ENCODE results near the gene JARID2. TPM values are rescaled to one million over a fixed set of nuclear protein-coding genes. Genes with fewer than 3 reads are reported as not detected.

Gene JARID2
- total RNA-seq, 1 experiment from 2014 or later: 23.6 TPM

GRCh38 chr6:15326067-15326614, 80.3 kb downstream of the JARID2 start:
- ATAC-seq (no peak), DNase-seq (ENCODE audit: low read depth, low spot score) (no peak)
- Histone ChIP-seq H3K9me3 (ENCODE audit: control insufficient read depth in 1 of 2, insufficient read depth in 1 of 2, low read depth in 1 of 2, low read length in 2 of 2) (no peaks in the 10 kb centered on the region), H3K4me1 (ENCODE audit: control insufficient read depth in 1 of 2, insufficient read depth in 2 of 2, low read length in 2 of 2) (peaks cover 19 to 54% of the 10 kb centered on the region in 2 experiments), H3K4me2 (ENCODE audit: low read length) (no peak overlapping the region), H3K27me3 (ENCODE audit: insufficient read depth, low read length) (no peaks in the 10 kb centered on the region), H3K27ac (ENCODE audit: low read depth, low read length) (no peak overlapping the region), H3K9me2 (ENCODE audit: insufficient read depth) (no peaks in the 10 kb centered on the region), H3K79me2 (ENCODE audit: insufficient read depth, low read length) (peaks cover 85% of the 10 kb centered on the region), H3K36me3 (ENCODE audit: control insufficient read depth in 1 of 2, insufficient read depth in 2 of 2, low read length in 2 of 2) (no peaks in the 10 kb centered on the region), H3K4me3 (replicated peaks in 1 of 2; ENCODE audit: low read depth in 1 of 2, low read length in 2 of 2) (no peak overlapping the region), H4K20me1 (ENCODE audit: insufficient read depth) (no peaks in the 10 kb centered on the region), H2AFZ (ENCODE audit: low read depth, low read length, poor library complexity, severe bottlenecking) (no peak overlapping the region), H3K9ac (ENCODE audit: low read length) (no peak overlapping the region)
- ChIA-PET CTCF (no interaction called here), RAD21 (ENCODE audit: low non-redundant PET in 1 of 2, low total read pairs in 2 of 2, uncharacterized antibody in 2 of 2, unreplicated experiment in 2 of 2) (no interaction called here), POLR2A (no interaction called here)
- BruUV-seq (replicated peaks): no TSS peak
- TF ChIP-seq POLR2A (IDR thresholded peaks at IDR 0.05; ENCODE audit: borderline replicate concordance, extremely low read depth, insufficient read depth, insufficient read length): no peak
- TF ChIP-seq CTCF (IDR thresholded peaks at IDR 0.05 in 2 of 3, conservative IDR thresholded peaks at IDR 0.05 in 1 of 3; ENCODE audit: borderline replicate concordance in 1 of 3, insufficient read depth in 1 of 3, low read depth in 2 of 3, low read length in 2 of 3): no peak
- no peak for TF ChIP-seq EZH2 (IDR thresholded peaks at IDR 0.05)
- no peak for TF ChIP-seq TCF7L2 (IDR thresholded peaks at IDR 0.05; ENCODE audit: borderline replicate concordance, extremely low read depth, insufficient read depth, insufficient read length)
- TF ChIP-seq SP1 (IDR thresholded peaks at IDR 0.05; ENCODE audit: low read depth): no peak
- no peak for TF ChIP-seq FOSL1 (IDR thresholded peaks at IDR 0.05; ENCODE audit: low read depth)
- intact Hi-C loops (cut with micrococcal nuclease): no loop called here

- Histone ChIP-seq H3K27ac (ENCODE audit: low read depth, low read length) (no peak overlapping the region), H3K4me3 (replicated peaks in 1 of 2; ENCODE audit: low read depth in 1 of 2, low read length in 2 of 2) (no peak overlapping the region), H3K4me2 (ENCODE audit: low read length) (no peak overlapping the region), H3K9ac (ENCODE audit: low read length) (no peak overlapping the region), H3K9me3 (ENCODE audit: control insufficient read depth in 1 of 2, insufficient read depth in 1 of 2, low read depth in 1 of 2, low read length in 2 of 2) (no peaks in the 10 kb centered on the region), H3K27me3 (ENCODE audit: insufficient read depth, low read length) (no peaks in the 10 kb centered on the region), H3K36me3 (ENCODE audit: control insufficient read depth in 1 of 2, insufficient read depth in 2 of 2, low read length in 2 of 2) (no peaks in the 10 kb centered on the region), H3K79me2 (ENCODE audit: insufficient read depth, low read length) (peaks cover 90% of the 10 kb centered on the region), H4K20me1 (ENCODE audit: insufficient read depth) (no peaks in the 10 kb centered on the region), H2AFZ (ENCODE audit: low read depth, low read length, poor library complexity, severe bottlenecking) (no peak overlapping the region), H3K9me2 (ENCODE audit: insufficient read depth) (no peaks in the 10 kb centered on the region), H3K4me1 (ENCODE audit: control insufficient read depth in 1 of 2, insufficient read depth in 2 of 2, low read length in 2 of 2) (peaks cover 22 to 53% of the 10 kb centered on the region in 2 experiments)
- ChIA-PET CTCF (no interaction called here), POLR2A (no interaction called here), RAD21 (ENCODE audit: low non-redundant PET in 1 of 2, low total read pairs in 2 of 2, uncharacterized antibody in 2 of 2, unreplicated experiment in 2 of 2) (no interaction called here)
- BruUV-seq (replicated peaks): no TSS peak
- intact Hi-C loops (cut with micrococcal nuclease): no loop called here
- ATAC-seq (peak; percentile 69), DNase-seq (ENCODE audit: low read depth, low spot score) (peak; percentile 10)
- TF ChIP-seq POLR2AphosphoS5 (IDR thresholded peaks at IDR 0.05; ENCODE audit: low read depth, low read length): no peak
- peak; percentile 14 to 29 (median 21); a peak in 4 of 6 replicates for TF ChIP-seq CTCF (IDR thresholded peaks at IDR 0.05 in 2 of 3, conservative IDR thresholded peaks at IDR 0.05 in 1 of 3; ENCODE audit: borderline replicate concordance in 1 of 3, insufficient read depth in 1 of 3, low read depth in 2 of 3, low read length in 2 of 3)
- TF ChIP-seq YY1 (IDR thresholded peaks at IDR 0.05; ENCODE audit: extremely low read depth, insufficient replicate concordance, low read depth, low read length): no peak
- no peak for TF ChIP-seq ELF1 (IDR thresholded peaks at IDR 0.05; ENCODE audit: borderline replicate concordance, low read depth)
- TF ChIP-seq RAD21 (IDR thresholded peaks at IDR 0.05; ENCODE audit: low read depth): peak; percentile 46; the same call in 1 of the 2 replicates
Observed at GRCh38 chr6:15327271-15327670, 81.4 kb downstream of the JARID2 start.
